GM23338 (cell line): ENCODE results near the gene CDK7.
"Not testable (repeated sequence)": the region's sequence is repeated elsewhere in the genome, so short reads cannot be mapped to it uniquely, and the experiment has no call there.

Experiments
- EZH2phosphoT487 ChIP-seq: fragments of 200-600 bp; sonication (generic); IDR thresholded peaks from one replicate; pipeline ENCODE4 v1.8.1; 2018; ENCODE audit warnings: antibody characterized with exemption; ENCODE audit not compliant: unreplicated experiment
- POLR2AphosphoS5 ChIP-seq: IDR thresholded peaks from 2 replicates; pipeline ENCODE4 v1.6.1; 2016; ENCODE audit warnings: antibody characterized with exemption, low read depth
- TF ChIP-seq, protein P1 (sequence below), 2 experiments: fragments of 200-600 bp in 1 of 2; sonication (generic) in 1 of 2; conservative IDR thresholded peaks; 2 replicates each; pipeline versions ENCODE4 v1.5.1 to v1.6.1; 2016 to 2017; ENCODE audit warnings: antibody characterized with exemption in 2 of 2, low read depth in 2 of 2, mild to moderate bottlenecking in 2 of 2, moderate library complexity in 1 of 2
- TF ChIP-seq, protein P2 (sequence below): IDR thresholded peaks from one replicate; pipeline ENCODE4 v1.6.1; 2018; ENCODE audit warnings: antibody characterized with exemption; ENCODE audit not compliant: unreplicated experiment

DNA sequence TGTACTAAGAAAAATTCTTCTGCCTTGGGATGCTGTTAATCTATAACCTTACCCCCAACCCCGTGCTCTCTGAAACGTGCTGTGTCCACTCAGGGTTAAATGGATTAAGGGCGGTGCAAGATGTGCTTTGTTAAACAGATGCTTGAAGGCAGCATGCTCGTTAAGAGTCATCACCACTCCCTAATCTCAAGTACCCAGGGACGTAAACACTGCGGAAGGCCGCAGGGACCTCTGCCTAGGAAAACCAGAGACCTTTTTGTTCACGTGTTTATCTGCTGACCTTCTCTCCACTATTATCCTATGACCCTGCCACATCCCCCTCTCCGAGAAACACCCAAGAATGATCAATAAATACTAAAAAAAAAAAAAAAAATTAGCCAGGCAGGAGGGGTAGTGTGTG is 13.9 kb upstream of the CDK7 start:
- TF ChIP-seq, protein P1, sequence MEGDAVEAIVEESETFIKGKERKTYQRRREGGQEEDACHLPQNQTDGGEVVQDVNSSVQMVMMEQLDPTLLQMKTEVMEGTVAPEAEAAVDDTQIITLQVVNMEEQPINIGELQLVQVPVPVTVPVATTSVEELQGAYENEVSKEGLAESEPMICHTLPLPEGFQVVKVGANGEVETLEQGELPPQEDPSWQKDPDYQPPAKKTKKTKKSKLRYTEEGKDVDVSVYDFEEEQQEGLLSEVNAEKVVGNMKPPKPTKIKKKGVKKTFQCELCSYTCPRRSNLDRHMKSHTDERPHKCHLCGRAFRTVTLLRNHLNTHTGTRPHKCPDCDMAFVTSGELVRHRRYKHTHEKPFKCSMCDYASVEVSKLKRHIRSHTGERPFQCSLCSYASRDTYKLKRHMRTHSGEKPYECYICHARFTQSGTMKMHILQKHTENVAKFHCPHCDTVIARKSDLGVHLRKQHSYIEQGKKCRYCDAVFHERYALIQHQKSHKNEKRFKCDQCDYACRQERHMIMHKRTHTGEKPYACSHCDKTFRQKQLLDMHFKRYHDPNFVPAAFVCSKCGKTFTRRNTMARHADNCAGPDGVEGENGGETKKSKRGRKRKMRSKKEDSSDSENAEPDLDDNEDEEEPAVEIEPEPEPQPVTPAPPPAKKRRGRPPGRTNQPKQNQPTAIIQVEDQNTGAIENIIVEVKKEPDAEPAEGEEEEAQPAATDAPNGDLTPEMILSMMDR (conservative IDR thresholded peaks at IDR 0.05; ENCODE audit: low read depth in 2 of 2), result not testable (repeated sequence)
- not testable (repeated sequence) for TF ChIP-seq POLR2AphosphoS5, EZH2phosphoT487
- TF ChIP-seq, protein P2, sequence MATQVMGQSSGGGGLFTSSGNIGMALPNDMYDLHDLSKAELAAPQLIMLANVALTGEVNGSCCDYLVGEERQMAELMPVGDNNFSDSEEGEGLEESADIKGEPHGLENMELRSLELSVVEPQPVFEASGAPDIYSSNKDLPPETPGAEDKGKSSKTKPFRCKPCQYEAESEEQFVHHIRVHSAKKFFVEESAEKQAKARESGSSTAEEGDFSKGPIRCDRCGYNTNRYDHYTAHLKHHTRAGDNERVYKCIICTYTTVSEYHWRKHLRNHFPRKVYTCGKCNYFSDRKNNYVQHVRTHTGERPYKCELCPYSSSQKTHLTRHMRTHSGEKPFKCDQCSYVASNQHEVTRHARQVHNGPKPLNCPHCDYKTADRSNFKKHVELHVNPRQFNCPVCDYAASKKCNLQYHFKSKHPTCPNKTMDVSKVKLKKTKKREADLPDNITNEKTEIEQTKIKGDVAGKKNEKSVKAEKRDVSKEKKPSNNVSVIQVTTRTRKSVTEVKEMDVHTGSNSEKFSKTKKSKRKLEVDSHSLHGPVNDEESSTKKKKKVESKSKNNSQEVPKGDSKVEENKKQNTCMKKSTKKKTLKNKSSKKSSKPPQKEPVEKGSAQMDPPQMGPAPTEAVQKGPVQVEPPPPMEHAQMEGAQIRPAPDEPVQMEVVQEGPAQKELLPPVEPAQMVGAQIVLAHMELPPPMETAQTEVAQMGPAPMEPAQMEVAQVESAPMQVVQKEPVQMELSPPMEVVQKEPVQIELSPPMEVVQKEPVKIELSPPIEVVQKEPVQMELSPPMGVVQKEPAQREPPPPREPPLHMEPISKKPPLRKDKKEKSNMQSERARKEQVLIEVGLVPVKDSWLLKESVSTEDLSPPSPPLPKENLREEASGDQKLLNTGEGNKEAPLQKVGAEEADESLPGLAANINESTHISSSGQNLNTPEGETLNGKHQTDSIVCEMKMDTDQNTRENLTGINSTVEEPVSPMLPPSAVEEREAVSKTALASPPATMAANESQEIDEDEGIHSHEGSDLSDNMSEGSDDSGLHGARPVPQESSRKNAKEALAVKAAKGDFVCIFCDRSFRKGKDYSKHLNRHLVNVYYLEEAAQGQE, result not testable (repeated sequence)
